M059J (cell line): ENCODE measurements around the gene IQGAP2. TPM values are rescaled to one million over a fixed set of nuclear protein-coding genes. Genes with fewer than 3 reads are reported as not detected.

Experiments used
- DNase-seq: peaks from one replicate; pipeline ENCODE4 v3.0.0-alpha.2; 2012; ENCODE audit warnings: low read depth
- total RNA-seq: library from RNA; depleted of rRNA; stranded (reverse); fragments of >200 nt; shearing (Covaris generic); gene quantifications from 2 replicates; pipeline ENCODE4 v1.2.3, GENCODE V29; 2014

The IQGAP2 gene
- total RNA-seq, 1 experiment from 2014 or later = 0.52 TPM

- no peak for DNase-seq
Measured at GRCh38 chr5:76561959-76562358, 158.9 kb downstream of the IQGAP2 start.

GRCh38 chr5:76565009-76565408 is 161.9 kb downstream of the IQGAP2 start:
- no peak for DNase-seq

- no peak for DNase-seq
Measured at GRCh38 chr5:76570153-76570552, 167.1 kb downstream of the IQGAP2 start.

GRCh38 chr5:76571559-76571958 is 168.5 kb downstream of the IQGAP2 start:
- no peak for DNase-seq

- DNase-seq = no peak
Measured at GRCh38 chr5:76576450-76576849, 173.4 kb downstream of the IQGAP2 start.

- DNase-seq = no peak
Measured at GRCh38 chr5:76576996-76577395, 173.9 kb downstream of the IQGAP2 start.

GRCh38 chr5:76579166-76579937 is 176.3 kb downstream of the IQGAP2 start:
- DNase-seq = peak; percentile 43

GRCh38 chr5:76580981-76581380 is 177.9 kb downstream of the IQGAP2 start:
- DNase-seq = no peak

GRCh38 chr5:76582230-76583162 is 179.4 kb downstream of the IQGAP2 start:
- peak; percentile 46 for DNase-seq

GRCh38 chr5:76583163-76584047 is 180.3 kb downstream of the IQGAP2 start:
- DNase-seq = no peak

- DNase-seq = no peak
Measured at GRCh38 chr5:76585783-76586217, 182.7 kb downstream of the IQGAP2 start.

GRCh38 chr5:76586531-76586930 is 183.4 kb downstream of the IQGAP2 start:
- DNase-seq = no peak

GRCh38 chr5:76590027-76590426 is 186.9 kb downstream of the IQGAP2 start:
- DNase-seq = no peak

GRCh38 chr5:76591366-76591765 is 188.3 kb downstream of the IQGAP2 start:
- no peak for DNase-seq

GRCh38 chr5:76592692-76593091 is 189.6 kb downstream of the IQGAP2 start:
- no peak for DNase-seq

- DNase-seq = no peak
Measured at GRCh38 chr5:76594107-76594506, 191.0 kb downstream of the IQGAP2 start.

GRCh38 chr5:76595755-76596481 is 192.8 kb downstream of the IQGAP2 start:
- no peak for DNase-seq

- no peak for DNase-seq
Measured at GRCh38 chr5:76598531-76598930, 195.4 kb downstream of the IQGAP2 start.

- no peak for DNase-seq
Measured at GRCh38 chr5:76600716-76601115, 197.6 kb downstream of the IQGAP2 start.

- peak; percentile 78 for DNase-seq
Measured at GRCh38 chr5:76601470-76601869, 198.4 kb downstream of the IQGAP2 start.
